Smooth muscle cell (in vitro differentiated cells): Measurements from ENCODE around the gene TRIP10. TPM values are rescaled to one million over a fixed set of nuclear protein-coding genes. Genes with fewer than 3 reads are reported as not detected.

Experiments used
- DNase-seq: peaks from one replicate; lab custom pipeline; 2025; ENCODE audit not compliant: unreplicated experiment; lab: John Stamatoyannopoulos, UW
- H2AFZ ChIP-seq: fragments of 200-600 bp; sonication (generic); 2 replicates; pipeline ENCODE4 v1.6.0; 2016; ENCODE audit warnings: antibody characterized with exemption, low read depth, mild to moderate bottlenecking
- H3F3A ChIP-seq: fragments of 200-600 bp; sonication (generic); 2 replicates; pipeline ENCODE4 v1.6.0; 2017; ENCODE audit warnings: antibody characterized with exemption, low read depth
- H3K27ac ChIP-seq: fragments of 200-600 bp; sonication (generic); 2 replicates; pipeline ENCODE4 v1.5.1; 2016; ENCODE audit warnings: low read depth, mild to moderate bottlenecking
- H3K27me3 ChIP-seq: fragments of 200-600 bp; sonication (generic); 2 replicates; pipeline ENCODE4 v1.6.1; 2016; ENCODE audit warnings: low read depth, mild to moderate bottlenecking
- H3K36me3 ChIP-seq: fragments of 200-600 bp; sonication (generic); 2 replicates; pipeline ENCODE4 v1.5.1; 2016; ENCODE audit warnings: low read depth
- H3K4me1 ChIP-seq: fragments of 200-600 bp; sonication (generic); 2 replicates; pipeline ENCODE4 v1.5.1; 2016; ENCODE audit warnings: low read depth
- H3K4me2 ChIP-seq: fragments of 200-600 bp; sonication (generic); 2 replicates; pipeline ENCODE4 v1.6.0; 2016; ENCODE audit warnings: mild to moderate bottlenecking
- H3K4me3 ChIP-seq: fragments of 200-600 bp; sonication (generic); 2 replicates; pipeline ENCODE4 v1.5.1; 2016; ENCODE audit warnings: mild to moderate bottlenecking
- H3K79me2 ChIP-seq: fragments of 200-600 bp; sonication (generic); 2 replicates; pipeline ENCODE4 v1.6.0; 2016; ENCODE audit warnings: low read depth, mild to moderate bottlenecking
- H3K9ac ChIP-seq: fragments of 200-600 bp; sonication (generic); 2 replicates; pipeline ENCODE4 v1.6.0; 2016; ENCODE audit warnings: low read depth
- H3K9me3 ChIP-seq: fragments of 200-600 bp; sonication (generic); replicated peaks from 2 replicates; pipeline ENCODE4 v1.5.1; 2016; ENCODE audit warnings: low read depth
- H4K20me1 ChIP-seq: fragments of 200-600 bp; sonication (generic); 2 replicates; pipeline ENCODE4 v1.6.0; 2016; ENCODE audit warnings: low read depth
- CTCF ChIP-seq: fragments of 200-600 bp; sonication (generic); IDR thresholded peaks from 2 replicates; pipeline ENCODE4 v1.5.1; 2017; ENCODE audit warnings: borderline replicate concordance, mild to moderate bottlenecking, antibody characterized with exemption; ENCODE audit not compliant: insufficient read depth, poor library complexity, severe bottlenecking
- WGBS: methylation state at CpG from one replicate; pipeline ENCODE4 v1.1.7; 2016; ENCODE audit warnings: low lambda C conversion rate; 5-methylcytosine and 5-hydroxymethylcytosine counted together
- polyA plus RNA-seq: library from polyadenylated mRNA; unstranded; fragments of >200 nt; fragmentation: Nextera tagmentation; extraction: Ambion mirVana; gene quantifications from 2 replicates; pipeline ENCODE4 v1.2.1, GENCODE V29; 2016
- total RNA-seq: library from RNA; depleted of rRNA; stranded (reverse); fragments of >200 nt; gene quantifications from 2 replicates; pipeline ENCODE4 v1.2.3, GENCODE V29; 2014

Gene TRIP10
- total and polyA plus RNA-seq, 2 experiments from 2014 or later, result 55.0 to 67.8 TPM

GRCh38 chr19:6736917-6737283, 2.6 kb upstream of the TRIP10 start:
- Histone ChIP-seq H2AFZ (peak overlapping the region; percentile 43), H3K27me3 (no peaks in the 10 kb centered on the region), H3K4me3 (peak overlapping the region; percentile 80), H3K4me2 (peak overlapping the region; percentile 91), H3K27ac (peak overlapping the region; percentile 92), H3K4me1 (peaks cover 31% of the 10 kb centered on the region), H3K36me3 (no peaks in the 10 kb centered on the region), H3K9ac (peak overlapping the region; percentile 95), H3K79me2 (peaks cover 22% of the 10 kb centered on the region), H3F3A (peaks cover 30% of the 10 kb centered on the region), H4K20me1 (peaks cover 12% of the 10 kb centered on the region), H3K9me3 (no peaks in the 10 kb centered on the region)
- WGBS, result 4% methylated on average over 16 of the region's 16 CpGs
- TF ChIP-seq CTCF, result no peak
- peak; percentile 56 for DNase-seq

- peak within 1 kb of the TSS; percentile 92 for H3K27ac ChIP-seq
- H3K4me2 ChIP-seq, result peak within 1 kb of the TSS; percentile 91
- TF ChIP-seq CTCF, result no peak
- peaks cover 30% of the 10 kb centered on the region for H3F3A ChIP-seq
- peak; percentile 96 for DNase-seq
- H3K79me2 ChIP-seq, result peaks cover 27% of the 10 kb centered on the region
- H2AFZ ChIP-seq, result peak within 1 kb of the TSS; percentile 43
- peak within 1 kb of the TSS; percentile 95 for H3K9ac ChIP-seq
- H3K9me3 ChIP-seq, result no peaks in the 10 kb centered on the region
- H3K27me3 ChIP-seq, result no peaks in the 10 kb centered on the region
- peak within 1 kb of the TSS; percentile 80 for H3K4me3 ChIP-seq
- peaks cover 34% of the 10 kb centered on the region for H3K4me1 ChIP-seq
- under 1% methylated on average over 40 of the region's 55 CpGs for WGBS
- no peaks in the 10 kb centered on the region for H3K36me3 ChIP-seq
- peaks cover 17% of the 10 kb centered on the region for H4K20me1 ChIP-seq
Measured at GRCh38 chr19:6737284-6737872, 2.1 kb upstream of the TRIP10 start, which contains the start of gene GPR108. Gene GPR108 (minus strand): TSS chr19:6737580. CDS start chr19:6737576, 4 bp downstream.

GRCh38 chr19:6737873-6738786, 1.4 kb upstream of the TRIP10 start:
- TF ChIP-seq CTCF, result peak; percentile 49
- peak overlapping the region; percentile 69 for H3K27ac ChIP-seq
- peak overlapping the region; percentile 80 for H3K4me2 ChIP-seq
- H3K36me3 ChIP-seq, result no peaks in the 10 kb centered on the region
- peak overlapping the region; percentile 47 for H3K4me3 ChIP-seq
- DNase-seq, result peak; percentile 79
- peaks cover 30% of the 10 kb centered on the region for H3F3A ChIP-seq
- peak overlapping the region; percentile 29 for H3K9ac ChIP-seq
- H2AFZ ChIP-seq, result no peak overlapping the region
- 17% methylated on average over 13 of the region's 13 CpGs for WGBS
- H4K20me1 ChIP-seq, result peaks cover 23% of the 10 kb centered on the region
- no peaks in the 10 kb centered on the region for H3K27me3 ChIP-seq
- H3K9me3 ChIP-seq, result no peaks in the 10 kb centered on the region
- peaks cover 41% of the 10 kb centered on the region for H3K4me1 ChIP-seq
- peaks cover 28% of the 10 kb centered on the region for H3K79me2 ChIP-seq
